DMS153 treated with DMSO at 0.1 percent for 48 hours (cell line): ENCODE measurements around the gene FREM3.
A peak's percentile ranks its signal among the peaks of the same experiment; 100 is the strongest.

Experiments
- DNase-seq: peaks from one replicate; lab custom pipeline; 2025; ENCODE audit not compliant: unreplicated experiment; lab: John Stamatoyannopoulos, UW

FREM3 gene

DNA sequence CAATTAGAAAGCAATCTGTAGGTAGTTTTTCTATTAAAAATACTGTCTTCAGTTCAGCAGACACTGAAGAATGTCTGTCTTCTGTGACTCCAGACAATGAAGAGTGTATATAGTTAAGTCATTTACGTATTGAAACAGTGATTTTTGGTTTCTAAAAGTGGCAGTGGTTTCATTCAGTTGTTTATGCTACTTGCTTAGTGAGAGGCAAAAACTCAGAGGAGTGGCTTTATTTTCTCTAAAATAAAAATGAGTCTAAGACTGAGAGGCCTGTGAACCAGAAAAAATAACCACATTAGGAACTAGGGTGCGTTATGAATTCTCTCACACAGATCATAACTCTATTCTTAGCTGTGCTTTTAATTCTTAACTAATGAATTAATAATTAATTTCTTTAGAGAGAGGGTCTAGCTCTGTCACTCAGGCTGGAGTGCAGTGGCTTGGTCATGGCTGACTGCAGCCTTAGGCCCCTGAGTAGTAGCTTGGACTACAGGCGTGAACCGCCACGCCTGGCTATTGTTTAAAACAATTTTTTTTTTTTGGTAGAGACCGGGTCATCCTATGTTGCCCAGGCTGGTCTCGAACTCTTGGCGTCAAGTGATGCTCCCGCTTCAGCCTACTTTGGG is 31.4 kb downstream of the FREM3 start:
- no peak for DNase-seq

GRCh38 chr4:143667461-143667860 is 33.0 kb downstream of the FREM3 start:
- no peak for DNase-seq

DNA sequence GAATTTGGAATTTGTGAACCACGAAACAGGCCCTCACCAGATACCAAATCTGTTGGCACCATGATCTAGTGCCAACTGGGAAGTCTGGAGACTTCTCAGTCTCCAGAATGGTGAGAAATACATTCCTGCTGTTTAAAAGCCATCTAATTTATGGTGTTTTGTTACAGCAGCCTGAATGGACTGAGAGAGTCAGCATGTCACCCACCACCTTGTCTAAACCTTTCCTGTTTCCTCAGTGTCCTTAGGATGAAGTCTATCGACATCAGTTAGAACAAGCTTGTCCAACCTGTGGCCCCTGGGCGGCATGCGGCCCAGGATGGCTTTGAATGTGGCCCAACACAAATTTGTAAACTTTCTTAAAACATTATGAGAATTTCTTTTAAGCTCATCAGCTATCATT is 42.1 kb downstream of the FREM3 start:
- no peak for DNase-seq

DNA sequence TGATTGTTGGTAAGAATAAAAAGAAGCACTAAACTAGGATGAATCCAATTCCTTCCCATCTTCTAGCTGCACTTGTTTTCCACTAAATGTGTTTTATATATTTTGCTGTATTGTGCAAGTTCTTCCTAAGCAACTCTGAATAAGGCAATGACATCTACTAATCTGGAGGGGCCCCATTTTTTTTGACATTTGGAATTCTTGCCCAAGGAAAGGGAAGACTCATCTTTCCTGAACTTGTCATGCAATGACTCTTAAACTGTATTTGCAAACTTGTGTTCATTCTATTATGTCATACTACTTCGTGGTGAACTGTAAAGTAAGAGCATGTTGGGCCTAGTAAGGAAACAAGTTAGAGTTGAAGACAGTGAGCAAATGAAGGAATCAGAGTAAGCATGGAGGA is 45.9 kb downstream of the FREM3 start:
- no peak for DNase-seq

DNA sequence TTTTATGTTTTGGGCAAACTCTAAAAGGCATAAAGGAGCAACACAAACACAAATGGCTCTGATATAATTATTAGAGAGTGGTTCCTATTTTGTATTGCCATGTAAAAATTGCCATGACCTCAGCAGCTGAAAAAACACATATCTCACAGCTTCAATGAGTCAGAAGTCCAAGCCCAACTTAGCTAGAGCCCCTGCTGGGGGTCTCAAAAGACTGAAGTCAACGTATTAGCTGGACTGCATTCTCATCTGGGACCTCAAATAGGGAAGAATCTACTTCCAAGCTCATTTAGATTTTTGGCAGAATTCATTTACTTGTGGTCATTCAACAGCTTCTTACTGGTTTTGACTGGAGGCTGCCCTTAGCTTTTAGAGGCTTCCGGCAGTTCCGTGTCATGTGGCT is 47.4 kb downstream of the FREM3 start:
- DNase-seq, result no peak

- no peak for DNase-seq
Observed at GRCh38 chr4:143643399-143643798, 57.1 kb downstream of the FREM3 start.

DNA sequence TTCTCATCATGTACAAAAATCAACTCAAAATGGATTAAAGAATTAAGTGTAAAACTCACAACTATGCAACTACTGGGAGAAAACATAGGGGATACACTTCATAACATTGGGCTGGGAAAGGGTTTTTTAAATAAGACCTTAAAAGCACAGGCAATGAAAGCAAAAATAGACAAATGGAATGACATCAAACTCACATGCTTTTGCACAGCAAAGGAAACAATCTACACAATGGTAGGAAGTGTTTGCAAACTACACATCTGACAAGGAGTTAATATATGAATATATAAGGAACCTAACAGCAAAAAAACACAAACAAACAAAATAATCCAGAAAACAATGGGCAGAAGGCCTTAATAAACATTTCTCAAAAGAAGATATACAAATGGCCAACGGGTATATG is 57.9 kb downstream of the FREM3 start:
- DNase-seq, result no peak

DNA sequence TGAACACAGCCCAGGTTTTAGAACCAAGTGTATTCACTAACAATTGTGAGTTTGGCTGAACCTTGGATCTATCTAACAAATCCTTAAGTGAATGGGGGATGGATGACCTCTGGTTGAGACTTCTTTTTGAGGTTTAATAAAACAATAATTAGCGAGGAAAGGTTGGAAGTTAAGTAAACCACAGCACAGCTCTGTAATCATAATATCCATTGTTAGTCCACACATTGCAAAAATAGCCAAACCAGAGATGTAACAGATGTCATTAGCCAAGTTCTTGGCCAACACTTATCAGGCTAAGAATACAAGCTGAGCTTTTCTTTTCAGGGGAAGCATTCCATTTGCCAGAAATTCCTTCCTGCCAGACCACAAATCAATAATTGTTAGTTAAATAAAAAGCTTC is 59.1 kb downstream of the FREM3 start:
- DNase-seq, result no peak

DNA sequence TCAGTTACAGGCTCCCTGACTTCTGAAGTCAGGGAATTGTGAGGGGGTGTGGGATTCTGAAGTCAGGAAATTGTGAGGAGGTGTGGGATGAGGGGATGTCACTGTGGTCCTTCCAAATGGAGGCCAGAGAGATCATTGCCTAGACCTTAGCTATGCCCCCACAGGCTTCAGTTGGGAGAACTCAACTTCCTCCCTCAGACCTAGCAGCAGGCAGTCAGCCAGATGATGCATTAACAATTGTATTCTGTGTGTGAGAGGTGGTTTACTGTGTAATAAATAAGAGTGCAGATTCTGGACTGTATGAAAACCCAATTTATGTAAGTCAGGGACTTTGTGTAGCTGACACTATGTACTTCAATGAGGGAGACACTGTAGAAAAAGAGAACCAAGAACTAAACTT is 65.7 kb downstream of the FREM3 start:
- no peak for DNase-seq

- DNase-seq, result no peak
Observed at GRCh38 chr4:143633833-143634232, 66.6 kb downstream of the FREM3 start.

DNA sequence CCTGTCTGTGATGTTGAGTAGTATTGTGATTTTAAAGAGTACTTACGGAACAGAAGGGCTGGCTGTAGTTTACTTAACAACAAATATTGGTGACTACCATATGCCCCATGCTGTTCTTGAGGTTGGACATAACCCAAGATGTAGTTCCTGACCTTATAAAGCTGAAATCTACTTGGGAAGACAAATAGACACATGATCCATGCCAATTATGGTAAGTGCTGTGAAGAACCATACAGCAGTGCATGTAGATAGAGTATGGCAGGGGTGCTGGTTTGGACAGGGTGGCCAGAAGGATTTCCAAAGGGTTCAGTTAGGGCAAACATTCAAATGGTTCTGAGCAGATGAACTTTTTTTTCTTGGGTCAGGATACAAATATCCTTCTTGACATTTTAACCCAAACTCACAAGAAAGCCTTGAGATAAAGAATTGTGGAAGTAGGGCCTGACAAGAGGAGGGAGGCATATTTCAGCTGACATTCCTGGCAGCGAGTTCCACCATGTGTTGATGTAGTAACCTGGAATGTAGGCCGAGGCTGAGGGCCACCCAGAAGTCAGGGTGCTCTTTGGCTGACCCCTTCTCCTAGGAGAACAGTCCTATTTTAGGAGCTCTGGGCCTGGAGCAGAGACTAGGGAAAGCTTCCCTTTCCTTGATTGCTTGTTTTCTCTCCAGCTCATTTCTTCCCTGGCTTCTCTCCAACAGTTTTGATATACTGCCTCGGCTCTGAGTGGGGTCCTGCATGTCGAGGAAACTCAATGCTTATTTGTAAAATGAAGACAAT is 74.2 kb downstream of the FREM3 start:
- DNase-seq, result no peak

GRCh38 chr4:143625632-143626031 is 74.8 kb downstream of the FREM3 start:
- DNase-seq, result peak; percentile 22

DNA sequence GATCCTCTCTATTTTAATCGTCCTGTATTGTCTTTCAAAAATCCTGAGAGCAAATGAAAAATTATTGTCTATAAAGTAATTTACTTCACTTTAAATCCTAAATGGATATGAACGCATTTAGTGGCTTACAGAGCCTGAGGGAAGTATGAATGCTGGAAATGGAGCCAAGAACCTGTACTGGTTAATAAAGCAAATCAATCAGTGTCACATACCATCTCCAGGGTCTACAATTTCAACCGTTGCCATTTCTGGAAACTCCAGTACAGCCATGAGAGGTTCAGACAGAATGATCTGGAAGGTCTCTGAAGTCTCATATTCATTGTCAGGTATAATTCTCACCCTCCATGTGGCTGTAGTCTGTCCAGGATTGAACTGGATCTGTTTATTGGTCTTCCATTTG is 76.6 kb downstream of the FREM3 start:
- DNase-seq, result no peak

DNA sequence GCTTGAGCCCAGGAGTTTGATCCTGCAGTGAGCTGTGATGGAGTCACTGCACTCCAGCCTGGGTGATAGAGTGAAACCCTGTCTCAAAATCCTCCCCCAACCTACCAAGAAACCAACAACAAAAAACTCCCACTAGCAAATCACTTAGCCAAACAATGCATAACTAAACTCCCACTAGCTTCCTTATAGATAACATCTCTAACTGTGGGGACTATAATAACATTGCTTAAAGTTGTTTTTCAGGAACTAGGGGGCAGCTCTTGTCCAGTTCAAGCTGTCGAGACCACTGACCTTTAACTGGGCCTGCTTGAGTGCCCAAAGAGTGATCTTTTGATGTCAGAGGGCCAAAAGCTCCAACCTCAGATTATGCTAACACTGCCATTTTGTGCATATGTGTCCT is 81.7 kb downstream of the FREM3 start:
- no peak for DNase-seq

DNA sequence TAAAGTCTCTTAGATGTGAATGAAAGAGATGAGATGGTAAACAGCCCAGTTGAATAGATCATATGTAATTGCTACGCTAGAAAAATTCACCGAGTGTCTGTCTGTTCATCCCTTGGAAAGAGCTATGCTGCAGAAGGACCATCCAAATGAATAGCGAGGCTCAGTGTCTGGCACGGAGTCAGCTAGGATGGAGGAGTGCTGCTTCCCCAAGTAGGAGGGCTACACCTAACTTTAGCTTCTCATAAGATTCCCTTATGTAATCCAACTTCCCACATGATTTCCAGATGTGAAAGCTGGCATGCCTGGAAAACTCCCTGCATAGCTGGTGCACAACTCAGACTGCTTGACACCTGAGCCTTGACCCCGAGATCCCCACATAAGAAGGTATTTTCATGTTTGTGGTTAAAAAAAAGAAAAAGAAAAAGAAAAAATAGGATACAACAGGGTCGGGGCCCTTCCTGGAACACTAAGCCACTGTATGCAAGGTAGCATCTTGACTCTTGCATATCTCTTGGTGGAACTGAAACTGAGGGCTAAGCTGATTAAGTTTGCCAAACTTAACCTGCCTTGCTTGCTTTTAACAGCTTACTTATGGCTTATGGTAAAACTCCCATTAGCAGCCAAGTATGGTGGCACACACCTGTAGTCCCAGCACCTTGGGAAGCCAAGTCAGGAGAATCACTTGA is 82.3 kb downstream of the FREM3 start:
- no peak for DNase-seq

DNA sequence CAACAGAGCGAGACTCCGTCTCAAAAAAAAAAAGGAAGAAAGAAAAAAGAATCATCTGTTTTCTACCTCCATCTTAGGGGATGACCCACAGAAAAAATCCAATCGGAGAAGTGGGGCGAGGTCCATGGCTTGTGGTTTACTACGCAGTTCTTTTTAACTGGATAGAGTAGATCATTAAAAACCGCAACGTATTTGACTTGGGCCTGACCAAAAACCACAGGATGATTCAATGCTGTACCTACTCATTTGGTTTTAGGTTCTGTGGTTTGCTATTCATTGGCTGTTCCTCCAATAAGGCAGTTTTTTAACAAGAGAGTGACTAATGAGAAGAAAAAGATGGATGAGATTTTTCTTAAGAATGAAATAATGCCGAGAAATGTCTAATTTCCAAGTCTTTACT is 83.7 kb downstream of the FREM3 start:
- no peak for DNase-seq

- DNase-seq, result no peak
Observed at GRCh38 chr4:143609492-143609891, 91.0 kb downstream of the FREM3 start.

DNA sequence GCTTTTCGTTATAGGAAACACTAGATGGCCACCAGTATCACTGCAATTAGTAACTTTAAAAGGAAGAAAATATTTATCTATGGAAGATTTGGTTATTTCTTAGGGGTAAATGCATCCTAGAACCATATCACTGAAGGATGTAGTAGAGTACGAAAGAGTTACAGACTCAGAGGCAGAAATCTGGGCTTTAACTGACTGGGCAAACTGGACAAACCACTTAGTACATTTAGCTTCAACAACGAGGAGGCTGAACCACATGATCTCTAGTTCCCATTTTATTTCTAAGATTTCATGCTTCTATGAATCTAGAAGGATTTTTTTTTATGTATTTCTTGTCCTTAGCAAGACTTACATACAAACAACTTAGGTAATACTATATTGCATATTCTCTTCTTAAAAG is 94.0 kb downstream of the FREM3 start:
- no peak for DNase-seq

DNA sequence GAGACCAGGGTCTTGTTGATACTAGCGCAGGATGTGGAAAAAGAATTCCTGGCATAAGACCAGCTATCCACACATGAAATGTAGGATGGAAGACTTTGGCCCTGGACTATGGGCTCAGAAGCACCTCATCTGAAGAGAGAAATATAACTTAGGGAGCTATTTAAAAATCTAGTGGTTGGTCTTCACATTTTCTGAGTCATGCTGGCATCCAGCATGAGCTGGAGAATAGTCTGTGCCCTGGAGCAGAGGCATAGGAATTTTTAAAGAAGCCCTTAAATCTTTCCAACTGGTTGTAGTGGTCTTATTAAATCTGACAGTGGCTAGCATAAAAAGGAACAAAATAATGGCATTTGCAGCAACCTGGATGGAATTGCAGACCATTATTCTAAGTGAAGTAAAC is 100.6 kb downstream of the FREM3 start:
- no peak for DNase-seq

DNA sequence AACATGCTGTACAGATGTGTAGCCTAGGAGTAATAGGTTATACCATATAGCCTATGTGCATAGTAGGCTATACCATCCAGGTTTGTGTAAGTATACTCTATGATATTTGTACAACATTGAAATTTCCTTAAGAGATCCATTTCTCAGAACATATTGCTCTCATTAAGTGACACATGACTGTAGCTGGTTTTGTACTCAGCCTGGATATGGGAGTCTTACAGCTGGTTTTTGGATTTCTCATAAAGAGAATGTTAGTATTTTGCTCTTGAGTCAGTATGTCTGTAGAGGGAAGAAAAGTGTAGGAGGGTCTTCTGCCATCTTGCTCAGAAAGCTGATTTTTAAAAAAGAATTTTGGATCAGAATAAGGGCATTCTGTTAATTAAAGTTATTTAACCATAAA is 101.7 kb downstream of the FREM3 start:
- DNase-seq, result no peak

DNA sequence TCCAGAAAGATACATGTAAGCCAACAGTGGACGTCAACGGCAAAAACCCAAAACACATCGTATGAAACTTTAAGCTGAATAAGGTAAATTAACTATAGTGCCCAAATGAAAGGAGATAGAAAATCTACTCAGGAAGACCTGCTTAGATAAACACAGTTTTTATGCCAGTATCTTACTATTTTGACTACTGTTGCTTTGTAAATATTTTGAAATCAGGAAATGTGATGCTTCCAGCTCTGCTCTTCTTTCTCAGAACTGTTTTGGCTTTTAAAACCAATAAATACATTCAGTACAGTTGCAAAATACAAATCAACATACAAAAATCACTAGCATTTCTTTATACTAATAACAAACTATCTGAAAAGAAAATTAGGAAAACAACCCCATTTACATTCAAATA is 103.2 kb downstream of the FREM3 start:
- no peak for DNase-seq

DNA sequence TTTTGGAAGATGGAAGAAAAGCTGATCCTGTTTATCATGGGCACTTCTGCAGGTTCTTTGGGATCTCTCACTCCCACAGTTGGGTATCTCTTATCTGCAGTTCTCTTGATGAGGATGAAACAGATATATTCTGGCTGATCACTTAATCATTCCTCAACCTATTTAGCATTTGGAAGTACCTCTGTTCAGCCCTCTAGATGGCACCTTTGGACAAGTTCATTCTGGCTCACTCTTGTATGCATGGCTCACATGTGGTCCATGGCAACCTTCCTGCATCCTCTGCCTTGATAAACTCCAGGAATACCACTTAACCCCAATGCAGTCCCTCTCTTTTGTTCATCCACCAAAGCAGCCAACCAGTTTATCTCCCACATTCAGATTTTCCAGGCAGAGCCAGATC is 112.8 kb downstream of the FREM3 start:
- DNase-seq, result no peak
